GM18519 (cell line): ENCODE measurements around the gene JUND.

Experiments
- ATAC-seq: cut with Tn5 transposase; IDR thresholded peaks from one replicate; pipeline ENCODE4 v1.9.1; 2021; ENCODE audit warnings: mild to moderate bottlenecking, moderate library complexity; ENCODE audit not compliant: unreplicated experiment, low FRiP score

The JUND gene

DNA sequence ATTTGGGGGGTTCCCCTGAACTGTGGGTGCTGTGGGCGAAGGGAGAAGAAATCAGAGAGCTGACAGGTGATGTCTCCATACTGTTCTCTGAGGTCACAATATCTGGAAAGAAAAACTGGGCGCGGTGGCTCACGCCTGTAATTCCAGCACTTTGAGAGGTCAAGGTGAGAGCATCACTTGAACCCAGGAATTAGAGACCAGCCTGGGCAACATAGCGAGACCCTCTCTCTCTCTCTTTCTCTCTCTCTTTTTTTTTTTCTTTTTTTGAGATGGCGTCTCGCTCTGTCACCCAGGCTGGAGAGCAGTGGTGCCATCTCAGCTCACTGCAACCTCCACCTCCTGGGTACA, 29.1 kb downstream of the JUND start:
- ATAC-seq, result no peak

DNA sequence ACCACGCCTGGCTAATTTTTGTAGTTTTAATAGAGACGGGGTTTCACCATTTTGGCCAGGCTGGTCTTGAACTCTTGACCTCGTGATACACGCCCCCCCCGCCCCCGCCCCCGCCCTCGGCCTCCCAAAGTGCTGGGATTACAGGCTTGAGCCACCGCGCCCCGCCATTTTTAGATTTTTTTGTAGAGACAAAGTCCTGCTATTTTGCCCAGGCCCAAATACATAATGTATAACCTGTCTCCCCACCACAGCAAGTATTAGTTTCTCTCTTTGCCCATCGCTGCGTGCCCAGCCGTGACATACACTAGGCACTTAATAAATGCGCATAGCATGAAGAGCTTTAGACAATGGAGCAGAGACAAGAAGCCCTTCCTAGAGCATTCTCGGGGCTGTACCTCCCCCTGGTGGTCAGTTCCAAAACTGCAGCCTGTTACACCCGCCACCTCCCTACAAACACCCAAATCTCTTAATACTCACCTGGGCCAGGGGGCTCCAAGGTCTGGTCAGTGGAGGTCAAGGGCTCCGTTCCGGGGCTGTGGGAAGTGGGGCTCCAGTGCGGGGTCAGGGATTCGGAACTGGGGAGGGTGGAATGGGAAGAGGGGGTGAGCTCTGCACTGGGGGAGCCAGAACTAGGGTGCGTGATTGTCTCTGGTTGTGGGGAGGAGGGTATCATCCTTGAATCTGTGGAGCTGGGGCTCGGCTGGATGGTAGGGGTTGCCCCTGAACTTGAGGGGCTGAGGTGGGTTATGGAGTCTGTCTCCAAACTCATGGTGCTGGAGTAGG, 29.6 kb downstream of the JUND start:
- no peak for ATAC-seq

DNA sequence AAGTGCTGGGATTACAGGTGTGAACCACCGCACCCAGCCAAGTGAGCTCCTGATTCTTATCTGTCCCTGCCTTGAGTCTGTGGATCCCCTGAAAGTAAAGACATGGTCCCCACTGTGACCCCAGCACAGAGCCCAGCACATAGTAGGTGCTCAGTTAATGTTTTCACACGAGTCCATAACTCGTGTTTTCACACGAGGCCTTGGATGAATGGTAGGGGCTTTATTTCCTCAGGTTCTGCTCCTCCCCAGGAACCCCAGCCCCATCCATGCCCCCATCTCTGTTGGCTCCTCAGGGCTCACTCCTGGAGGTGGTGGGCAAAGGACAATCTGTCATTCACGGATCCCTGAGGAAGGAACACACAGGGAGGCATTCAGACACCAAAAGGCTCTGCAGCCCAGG, 31.6 kb downstream of the JUND start:
- ATAC-seq, result no peak

DNA sequence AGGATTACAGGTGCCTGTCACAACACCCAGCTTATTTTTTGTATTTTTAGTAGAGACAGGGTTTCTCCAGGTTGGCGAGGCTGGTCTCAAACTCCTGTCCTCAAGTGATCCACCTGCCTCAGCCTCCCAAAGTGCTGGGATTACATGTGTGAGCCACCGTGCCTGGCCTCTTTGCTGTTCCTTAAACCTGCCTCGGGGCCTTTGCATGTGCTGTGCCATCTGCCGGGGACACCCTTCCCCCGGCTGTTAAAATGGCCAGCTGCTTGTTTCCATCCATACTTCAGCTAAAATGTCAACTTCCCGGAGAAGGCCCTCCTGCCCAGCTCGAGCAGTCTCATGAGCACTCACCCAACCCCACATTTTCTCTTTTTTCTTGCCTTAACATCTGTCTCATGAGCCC, 36.1 kb downstream of the JUND start:
- no peak for ATAC-seq

DNA sequence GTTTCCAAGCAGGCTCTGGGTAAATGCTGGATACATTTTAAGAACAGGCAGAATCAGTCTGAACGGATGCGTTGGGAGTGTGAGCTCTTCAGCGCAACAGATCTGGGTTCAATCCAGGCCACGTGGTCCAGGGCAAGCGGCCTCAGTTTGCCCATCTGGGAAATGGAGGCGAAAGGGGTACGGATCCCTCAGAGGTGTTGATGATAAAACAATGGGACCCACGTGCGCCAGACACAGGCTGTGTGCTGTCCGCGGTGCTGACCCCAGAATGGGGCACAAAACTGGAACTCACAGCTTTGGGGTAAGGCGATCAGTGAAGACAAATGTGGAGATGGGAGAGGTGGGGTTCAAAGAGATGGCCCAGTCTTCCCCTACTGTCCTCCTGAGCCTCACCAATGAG, 42.1 kb downstream of the JUND start:
- ATAC-seq, result no peak

DNA sequence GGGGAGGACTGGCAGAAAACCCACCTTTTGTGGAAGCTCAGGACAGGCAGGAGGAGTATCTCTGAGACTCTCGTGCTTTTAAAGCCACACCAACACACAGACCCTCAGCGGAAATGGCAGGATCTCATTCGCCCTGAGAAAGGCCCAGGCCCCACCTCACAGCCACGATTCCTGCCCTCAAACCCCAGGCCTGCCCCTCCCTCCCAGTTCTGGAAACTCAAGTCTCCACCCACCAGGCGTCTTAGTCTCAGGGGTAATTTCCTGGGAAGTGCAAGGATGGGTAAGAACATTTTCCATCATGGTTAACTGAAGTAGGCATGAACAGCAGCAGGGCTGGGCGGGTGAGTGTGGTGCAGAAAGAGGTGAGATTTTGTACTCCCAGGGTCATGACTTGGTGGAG, 47.2 kb downstream of the JUND start:
- ATAC-seq, result no peak

DNA sequence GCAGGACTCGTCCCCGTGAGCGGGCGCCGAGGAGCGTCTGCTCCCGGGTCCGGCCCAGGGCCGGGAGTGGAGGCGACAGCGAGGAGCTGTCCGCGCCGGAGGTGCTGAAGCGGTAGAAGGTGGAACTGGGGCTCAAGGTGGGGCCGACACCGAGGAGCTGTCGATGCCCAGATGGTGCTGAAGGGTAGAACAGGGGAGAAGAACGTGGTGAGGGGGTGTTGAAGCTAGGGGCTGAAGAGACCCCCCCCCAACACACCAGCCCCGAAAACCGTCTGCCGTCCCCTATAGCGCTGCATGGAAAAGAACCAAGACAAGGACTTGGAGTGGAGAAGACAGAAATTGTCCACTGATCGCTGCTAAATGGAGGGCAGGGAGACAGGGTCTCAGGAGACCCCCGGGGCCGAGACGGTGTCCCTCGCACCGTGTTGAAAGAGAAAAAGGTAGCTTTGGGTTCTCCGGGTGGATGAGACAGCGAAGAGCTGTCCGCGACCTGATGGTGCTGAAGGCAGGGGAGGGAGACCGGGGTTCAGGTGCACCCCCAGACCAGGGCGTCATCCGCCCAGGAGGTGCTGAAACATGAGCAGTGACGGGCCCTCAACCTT, 48.1 kb downstream of the JUND start:
- no peak for ATAC-seq

DNA sequence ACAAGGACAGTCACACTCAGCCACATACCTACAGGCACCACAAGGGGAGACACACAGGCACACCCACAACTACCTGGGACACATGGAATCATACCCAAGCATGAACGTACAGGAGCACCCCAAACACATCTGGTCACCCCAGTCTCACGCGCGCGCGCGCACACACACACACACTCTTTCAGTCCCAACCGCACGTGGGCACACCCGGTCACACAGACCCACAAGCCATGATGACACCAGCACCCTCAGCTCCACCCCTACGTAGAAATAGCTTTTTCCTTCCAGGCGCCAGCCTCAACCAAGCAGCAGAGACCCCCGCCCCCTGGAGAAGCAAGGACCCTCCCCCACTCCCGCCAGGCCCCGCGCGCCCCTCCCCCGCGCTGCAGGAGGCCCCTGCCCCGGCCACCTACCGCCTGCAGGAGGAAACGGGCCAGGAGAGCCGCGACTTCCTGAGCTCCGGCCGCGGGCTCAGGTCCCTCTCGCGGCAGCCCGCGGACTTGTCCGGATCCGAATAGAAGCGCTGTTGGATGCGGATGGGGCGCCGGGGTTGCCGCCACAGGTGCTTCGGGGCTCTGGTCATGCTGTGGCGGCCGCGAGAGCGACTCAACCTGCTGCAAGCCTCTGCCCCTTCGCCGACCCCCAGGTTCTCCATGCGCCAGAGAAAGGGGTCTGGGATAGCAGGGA, 48.7 kb downstream of the JUND start:
- no peak for ATAC-seq

DNA sequence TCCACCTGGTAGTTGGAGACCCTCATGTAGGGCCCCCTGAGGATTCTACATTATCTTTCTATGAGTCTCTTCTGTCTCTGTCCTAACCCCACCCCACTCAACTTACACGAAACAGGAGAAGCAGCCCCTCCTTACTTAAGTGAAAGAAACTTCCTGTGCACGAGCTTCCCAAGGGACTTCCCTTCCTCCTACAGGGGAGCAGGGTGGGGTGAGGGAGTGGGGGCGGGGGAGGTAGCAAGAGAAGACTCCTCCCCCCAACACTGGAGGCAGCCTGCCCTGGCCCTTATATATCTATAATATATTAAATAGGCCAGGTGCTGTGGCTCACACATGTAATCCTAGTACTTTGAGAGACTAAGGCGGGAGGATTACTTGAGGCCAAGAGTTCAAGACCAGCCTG, 49.6 kb downstream of the JUND start:
- ATAC-seq, result no peak

DNA sequence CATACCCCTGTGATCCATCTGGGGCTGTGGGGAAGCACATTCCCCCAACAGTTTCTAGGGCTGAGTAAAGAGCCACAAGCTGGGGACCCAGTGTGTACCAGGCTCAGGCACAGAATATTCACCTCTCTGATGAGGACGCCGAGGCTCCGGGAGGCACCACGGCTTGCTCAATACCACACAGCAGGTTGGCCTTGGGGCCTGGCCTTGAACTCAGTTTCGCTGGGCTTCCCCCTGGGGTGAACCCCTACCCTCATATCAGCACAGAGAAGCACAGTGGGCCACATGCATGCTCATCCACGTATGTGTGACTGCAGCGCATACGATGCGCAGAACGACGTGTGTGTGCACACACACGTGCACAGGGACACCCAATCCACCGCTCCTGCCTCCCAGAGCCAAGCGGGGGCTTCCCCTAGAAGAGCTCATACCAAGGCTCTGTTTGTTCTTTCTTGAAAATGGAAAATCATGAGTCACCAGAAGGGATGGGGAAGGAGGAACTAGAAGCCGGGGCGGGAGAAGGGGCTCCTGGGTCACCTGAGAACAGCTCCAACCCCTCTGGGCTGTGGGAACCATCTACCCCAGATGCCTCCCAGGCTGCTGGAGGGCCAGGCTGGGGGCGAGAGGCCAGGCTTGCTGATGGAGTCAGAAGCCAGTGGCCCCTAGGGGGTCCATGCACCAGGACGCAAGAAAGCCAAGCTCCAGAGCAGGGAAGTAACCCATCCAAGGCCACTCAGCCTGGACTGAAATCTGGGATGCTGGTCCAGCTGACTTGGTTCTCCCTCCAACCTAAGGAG, 50.3 kb downstream of the JUND start:
- ATAC-seq, result no peak

DNA sequence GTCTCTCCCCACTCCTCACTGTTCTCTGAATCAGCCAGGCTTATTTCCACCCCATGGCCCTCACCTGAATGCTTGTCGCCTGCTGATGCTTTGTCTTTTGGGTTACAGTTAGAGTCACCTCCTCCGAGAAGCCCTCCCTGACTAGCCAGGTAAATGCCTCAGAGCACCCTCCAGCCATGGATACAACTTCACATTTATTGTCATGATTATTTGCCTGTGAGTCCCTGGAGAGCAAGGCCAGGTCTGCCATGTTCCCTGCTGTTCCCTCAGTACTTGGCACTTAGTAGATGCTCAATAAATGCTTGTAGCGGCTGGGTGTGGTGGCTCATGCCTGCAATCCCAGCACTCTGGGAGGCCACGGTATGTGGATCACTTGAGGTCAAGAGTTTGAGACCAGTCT, 51.5 kb downstream of the JUND start:
- ATAC-seq, result no peak
